Glomerular visceral epithelial cell (primary cell): ENCODE measurements around the gene FRMD3.

Experiments
- DNase-seq: peaks from one replicate; pipeline ENCODE4 v3.0.0-alpha.2; 2016; ENCODE audit errors: extremely low spot score

Gene FRMD3

GRCh38 chr9:83236029-83236696 is 302.0 kb downstream of the FRMD3 start:
- DNase-seq: no peak

GRCh38 chr9:83235526-83235925 is 302.7 kb downstream of the FRMD3 start:
- no peak for DNase-seq

GRCh38 chr9:83234541-83234940 is 303.7 kb downstream of the FRMD3 start:
- DNase-seq: no peak

- DNase-seq: no peak
These were observed 304.6 kb downstream of the FRMD3 start for GRCh38 chr9:83233647-83234046.

- peak; percentile 46 for DNase-seq
These were observed 307.2 kb downstream of the FRMD3 start for GRCh38 chr9:83231039-83231438.

GRCh38 chr9:83220730-83221129 is 317.5 kb downstream of the FRMD3 start:
- peak; percentile 78 for DNase-seq

GRCh38 chr9:83219924-83220438 is 318.2 kb downstream of the FRMD3 start:
- DNase-seq: no peak

GRCh38 chr9:83219154-83219923 is 318.9 kb downstream of the FRMD3 start:
- peak; percentile 90 for DNase-seq

- DNase-seq: no peak
These were observed 319.6 kb downstream of the FRMD3 start for GRCh38 chr9:83218411-83219090.

- DNase-seq: no peak
These were observed 328.9 kb downstream of the FRMD3 start for GRCh38 chr9:83209188-83209731.

- no peak for DNase-seq
These were observed 329.9 kb downstream of the FRMD3 start for GRCh38 chr9:83208065-83208850.

- no peak for DNase-seq
These were observed 334.2 kb downstream of the FRMD3 start for GRCh38 chr9:83204047-83204446.

GRCh38 chr9:83200531-83200930 is 337.7 kb downstream of the FRMD3 start:
- DNase-seq: no peak

- DNase-seq: no peak
These were observed 338.4 kb downstream of the FRMD3 start for GRCh38 chr9:83199832-83200231.

GRCh38 chr9:83199240-83199639 is 339.0 kb downstream of the FRMD3 start:
- DNase-seq: peak; percentile 41

GRCh38 chr9:83198371-83198770 is 339.8 kb downstream of the FRMD3 start:
- DNase-seq: no peak

- no peak for DNase-seq
These were observed 340.6 kb downstream of the FRMD3 start for GRCh38 chr9:83197591-83197990.

- peak; percentile 20 for DNase-seq
These were observed 341.3 kb downstream of the FRMD3 start for GRCh38 chr9:83196946-83197345.
